COLO829 (cell line): ENCODE measurements around the gene ORM2.
A peak's percentile ranks its signal among the peaks of the same experiment; 100 is the strongest.
"Not testable (repeated sequence)": the region's sequence is repeated elsewhere in the genome, so short reads cannot be mapped to it uniquely, and the experiment has no call there.

ENCODE experiments used
- DNase-seq: peaks from one replicate; pipeline ENCODE4 v3.0.0; 2012; ENCODE audit warnings: low spot score

The ORM2 gene

DNA sequence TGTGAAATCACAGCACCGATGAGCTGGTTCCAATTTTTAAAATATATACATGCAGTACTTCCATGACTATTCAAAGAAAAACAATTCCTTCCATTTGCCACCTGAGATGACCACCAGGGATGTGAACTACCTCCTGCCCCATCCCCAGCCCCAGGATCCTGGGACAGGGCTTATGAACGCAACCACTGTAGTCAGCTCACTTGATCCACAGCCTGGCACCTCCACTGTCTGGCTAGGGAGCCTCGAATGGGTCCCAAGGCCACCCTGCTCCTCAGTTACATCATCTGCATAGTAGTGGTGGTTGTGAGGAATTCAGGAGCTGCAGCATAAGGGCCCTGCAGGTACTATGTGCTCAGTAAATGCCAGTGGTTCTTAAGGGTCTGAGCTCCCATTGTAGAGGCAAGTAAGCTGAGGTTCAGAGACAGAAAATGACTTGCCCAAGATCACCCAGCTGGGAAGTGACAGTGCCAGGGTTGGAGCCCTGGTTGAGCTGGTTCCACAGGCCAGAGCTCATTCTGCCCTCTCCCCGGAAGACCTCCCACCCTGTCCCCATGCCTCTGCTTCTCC lies 2.9 kb downstream of the ORM2 start:
- not testable (repeated sequence) for DNase-seq

DNA sequence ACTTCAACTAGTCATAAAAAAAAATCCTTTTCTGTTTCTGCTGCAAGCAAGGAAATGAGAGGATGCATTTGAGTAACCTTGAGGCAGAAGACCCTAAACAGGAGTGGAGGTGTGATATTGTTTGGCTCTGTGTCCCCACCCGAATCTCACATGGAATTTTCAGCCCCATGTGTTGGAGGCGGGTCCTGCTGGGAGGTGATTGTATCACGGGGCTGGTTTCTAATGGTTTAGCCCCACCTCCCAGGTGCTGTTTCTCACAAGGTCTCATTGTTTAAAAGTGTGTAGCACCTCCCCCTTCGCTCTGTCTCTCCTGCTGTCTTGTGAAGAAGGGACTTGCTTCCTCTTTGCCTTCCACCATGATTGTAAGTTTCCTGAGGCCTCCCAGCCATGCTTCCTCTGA lies 4.0 kb downstream of the ORM2 start:
- not testable (repeated sequence) for DNase-seq

DNA sequence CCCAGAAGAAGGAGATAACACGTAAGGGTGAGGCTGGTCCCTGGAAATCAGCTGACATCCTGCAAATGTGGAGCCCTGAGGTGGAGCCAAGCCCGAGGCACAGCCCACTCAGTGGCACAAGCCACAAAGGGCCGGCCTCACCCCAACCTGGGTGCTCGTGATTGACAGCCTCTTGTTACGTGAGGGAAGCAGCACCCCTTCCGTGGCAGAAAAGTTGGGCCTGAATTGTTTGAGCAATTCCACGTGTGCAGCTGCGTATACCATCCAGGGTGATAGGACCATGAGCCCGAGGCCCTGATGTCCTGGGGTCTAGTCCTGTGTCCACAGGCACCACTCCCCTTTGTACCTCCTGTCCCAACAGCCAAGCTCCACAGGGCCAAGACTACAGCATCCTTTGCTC lies 4.8 kb downstream of the ORM2 start:
- no peak for DNase-seq

DNA sequence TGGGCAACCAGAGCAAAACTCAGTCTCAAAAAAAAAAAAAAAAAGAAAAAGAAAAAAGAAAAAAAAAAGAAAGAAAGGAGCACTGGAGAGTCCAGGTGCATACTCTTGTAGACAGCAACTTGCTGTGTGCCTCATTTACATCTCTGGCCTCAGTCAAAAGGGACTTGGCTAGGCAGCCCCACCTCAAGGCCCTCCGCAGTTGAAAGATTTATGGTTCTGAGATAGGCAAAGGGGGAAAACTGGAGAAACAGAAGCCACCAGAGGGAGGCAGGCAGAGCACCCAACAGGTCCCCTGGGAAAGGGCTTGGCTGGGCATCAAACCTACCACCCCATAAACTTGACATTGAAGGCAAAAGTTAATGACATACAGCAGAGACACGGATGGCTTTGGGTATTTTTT lies 6.1 kb downstream of the ORM2 start:
- DNase-seq, result no peak

DNA sequence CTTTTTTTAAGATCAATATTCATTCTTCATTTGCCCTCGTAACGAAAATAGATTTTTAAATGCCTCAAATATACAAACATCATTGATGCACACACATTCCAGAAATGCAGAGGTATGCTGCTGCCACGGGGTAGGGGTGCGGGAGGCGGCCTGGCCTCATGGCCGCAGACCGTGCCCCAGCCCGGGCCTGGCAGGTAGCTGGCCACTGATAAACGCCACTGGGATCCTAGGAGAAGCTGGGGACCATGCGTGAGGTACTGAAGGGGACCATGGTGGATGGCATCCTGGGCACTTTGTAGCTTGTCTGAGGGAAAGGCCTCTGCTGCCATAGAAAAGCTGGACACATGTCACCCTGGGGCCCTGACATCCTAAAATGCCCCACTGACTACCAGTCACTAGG lies 6.5 kb downstream of the ORM2 start:
- no peak for DNase-seq

DNA sequence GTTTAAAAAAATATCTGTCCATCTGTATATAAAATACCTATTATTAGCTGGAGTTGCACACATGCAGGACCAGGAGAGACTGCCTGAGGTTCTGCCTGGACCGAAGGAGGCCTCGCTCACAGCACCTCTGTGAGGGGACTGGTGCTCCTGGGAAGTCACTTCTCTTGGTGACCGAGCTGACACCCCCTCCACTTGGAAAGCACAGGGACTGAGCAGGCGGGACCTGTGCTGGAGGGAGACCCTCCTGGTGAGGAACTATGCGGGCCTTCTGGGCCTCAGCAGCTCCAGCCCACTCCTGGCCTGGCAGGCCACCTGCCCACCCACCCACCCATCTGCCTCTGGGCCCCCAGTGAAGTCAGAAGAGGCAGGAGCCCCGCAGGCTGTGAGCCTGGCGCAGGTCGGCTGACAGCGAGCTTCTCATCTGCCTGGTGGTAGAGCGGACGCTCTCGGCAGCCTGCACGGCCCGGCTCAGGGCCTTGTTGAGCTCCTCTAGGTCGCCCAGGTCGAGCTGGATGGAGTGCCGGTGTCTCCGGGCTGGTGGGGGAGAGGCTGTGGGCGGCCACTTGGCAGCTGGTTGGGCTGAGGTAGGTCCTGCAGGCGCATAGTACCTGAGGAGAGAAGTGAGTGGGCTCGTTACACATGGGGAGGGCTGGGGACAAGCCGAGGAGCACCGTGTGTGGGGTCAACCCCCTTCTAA lies 7.2 kb downstream of the ORM2 start:
- DNase-seq, result no peak

DNA sequence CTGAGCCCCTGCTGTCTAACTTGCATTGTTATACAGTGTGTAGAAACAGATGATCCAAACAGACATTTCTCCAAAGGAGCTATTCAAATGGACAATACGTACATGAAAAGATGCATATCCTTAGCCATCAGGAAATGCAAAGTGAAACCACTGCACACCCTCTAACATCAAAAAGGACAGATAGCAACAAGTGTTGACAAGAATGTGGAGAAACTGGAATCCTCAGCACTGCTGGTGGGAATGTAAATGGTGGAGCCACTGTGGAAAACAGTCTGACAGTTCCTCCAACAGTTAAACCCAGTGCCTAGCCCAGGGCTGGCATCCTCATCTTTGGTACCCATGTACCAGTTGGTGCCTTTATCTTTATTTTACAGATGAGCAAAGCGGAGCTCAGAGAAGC lies 8.5 kb downstream of the ORM2 start:
- no peak for DNase-seq

DNA sequence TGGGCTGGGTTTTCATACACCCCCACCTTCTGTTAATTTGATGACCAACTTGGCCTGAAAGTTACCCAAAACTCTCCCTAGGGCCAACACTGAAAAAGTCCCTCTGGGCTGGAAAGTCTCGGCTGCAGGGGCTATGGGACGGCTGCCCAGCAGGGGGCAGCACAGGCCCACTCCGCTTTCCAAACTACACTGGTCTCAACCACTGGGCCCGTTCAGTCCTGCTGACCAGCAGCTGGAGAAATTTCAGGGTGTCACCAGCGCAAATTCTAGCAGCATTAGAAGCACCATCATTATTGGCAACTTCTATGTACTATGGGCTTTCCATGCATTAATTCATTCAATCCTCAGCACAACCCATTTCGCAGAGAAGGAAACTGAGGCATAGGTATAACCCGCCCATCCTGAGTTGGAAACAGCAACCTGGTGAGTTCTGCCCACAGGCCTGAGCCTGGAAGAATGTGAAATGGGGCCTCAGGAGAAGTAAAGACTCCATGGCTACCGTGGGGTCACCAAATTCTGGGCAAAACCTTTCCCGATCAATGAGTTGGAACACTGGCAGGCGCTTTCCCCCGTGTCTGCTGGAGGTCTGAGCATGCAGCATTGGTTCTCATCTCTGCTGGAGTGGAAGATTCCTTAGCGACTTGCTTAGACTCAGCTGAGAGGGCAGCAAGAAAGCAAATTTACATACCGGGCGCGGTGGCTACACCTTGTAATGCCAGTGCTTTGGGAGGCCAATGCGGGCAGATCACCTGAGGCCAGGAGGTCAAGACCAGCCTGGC lies 9.7 kb downstream of the ORM2 start:
- peak; percentile 88 for DNase-seq

DNA sequence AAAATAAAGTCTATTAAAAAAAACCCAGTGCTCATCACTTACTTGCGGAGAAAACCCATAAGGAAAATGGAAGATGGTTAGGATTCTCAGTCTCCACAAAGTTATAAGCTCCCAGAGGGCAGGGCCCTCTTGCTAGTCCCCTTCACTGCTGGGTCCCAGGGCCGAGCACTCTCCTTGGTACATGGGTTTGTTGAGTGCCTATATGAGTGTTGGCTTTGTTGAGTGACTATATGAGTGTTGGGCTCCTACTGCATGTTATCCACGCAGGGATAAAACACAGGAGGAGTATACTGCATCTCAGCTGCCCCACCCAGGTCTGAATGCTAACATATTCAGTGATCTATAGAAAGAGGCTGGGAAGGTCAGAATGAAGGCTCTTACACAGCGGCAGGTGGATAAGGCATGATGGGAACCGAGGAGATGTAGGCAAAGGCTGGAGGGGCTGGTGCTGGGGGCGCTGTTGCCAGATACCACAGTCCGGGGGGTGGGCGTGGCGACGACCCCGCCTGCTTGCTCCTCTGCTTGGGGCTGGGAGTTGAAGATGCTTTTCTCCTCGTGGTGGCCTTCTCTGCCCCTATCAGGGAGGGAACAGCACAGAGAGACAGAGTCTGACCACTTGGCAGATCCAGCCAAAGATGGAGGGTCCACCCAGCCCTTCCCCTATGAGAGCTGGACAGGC lies 11.6 kb downstream of the ORM2 start:
- no peak for DNase-seq

DNA sequence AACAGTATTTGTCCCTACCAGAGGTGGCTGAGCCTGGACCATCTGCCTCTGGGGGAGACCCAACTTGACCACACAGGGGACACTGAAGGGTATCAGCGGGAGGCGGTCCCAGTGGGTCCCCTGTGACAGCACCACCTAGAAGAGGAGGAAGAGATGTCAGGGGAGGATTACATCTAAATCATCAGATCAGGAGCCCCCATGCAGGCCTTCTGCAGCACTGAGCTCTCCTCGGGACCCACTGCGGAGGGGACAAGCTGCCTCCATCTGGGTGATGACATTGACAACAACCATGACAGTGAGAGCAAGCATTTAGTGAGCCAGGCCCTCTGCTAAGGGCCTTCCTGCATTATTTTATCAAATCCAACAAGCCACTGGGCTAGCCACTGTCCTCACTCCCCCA lies 12.3 kb downstream of the ORM2 start:
- DNase-seq, result no peak

DNA sequence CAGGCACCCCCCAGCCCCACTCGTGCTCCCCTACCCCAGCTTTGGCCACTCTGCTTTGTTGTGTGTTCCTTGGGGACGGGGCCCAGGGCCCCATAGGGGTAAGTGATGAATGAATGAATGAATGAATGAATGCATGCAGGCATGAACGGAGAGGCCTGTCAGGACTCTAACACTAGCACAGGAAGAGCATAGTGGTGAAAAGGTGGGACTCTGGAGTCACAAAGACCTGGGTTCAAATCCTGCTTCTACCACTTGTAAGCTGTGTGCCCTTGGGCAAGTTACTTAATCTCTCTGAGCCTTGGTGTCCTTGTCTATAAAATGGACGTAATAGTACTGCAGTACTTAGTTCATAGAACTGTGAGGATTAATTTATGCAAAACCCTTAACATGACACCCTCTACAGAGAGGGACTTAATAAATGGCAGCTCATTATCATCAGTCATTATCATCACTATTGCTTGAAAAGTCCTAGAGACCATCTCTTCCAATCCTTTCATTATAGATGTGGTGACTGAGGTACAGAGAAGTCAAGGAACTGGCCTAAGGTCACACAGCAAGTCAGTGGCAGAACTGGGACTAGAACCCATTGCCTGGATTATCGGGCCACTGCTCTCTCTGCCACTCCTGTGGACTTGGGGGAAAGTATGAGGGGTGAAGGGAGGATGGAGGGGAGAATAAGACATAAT lies 13.2 kb downstream of the ORM2 start:
- no peak for DNase-seq

DNA sequence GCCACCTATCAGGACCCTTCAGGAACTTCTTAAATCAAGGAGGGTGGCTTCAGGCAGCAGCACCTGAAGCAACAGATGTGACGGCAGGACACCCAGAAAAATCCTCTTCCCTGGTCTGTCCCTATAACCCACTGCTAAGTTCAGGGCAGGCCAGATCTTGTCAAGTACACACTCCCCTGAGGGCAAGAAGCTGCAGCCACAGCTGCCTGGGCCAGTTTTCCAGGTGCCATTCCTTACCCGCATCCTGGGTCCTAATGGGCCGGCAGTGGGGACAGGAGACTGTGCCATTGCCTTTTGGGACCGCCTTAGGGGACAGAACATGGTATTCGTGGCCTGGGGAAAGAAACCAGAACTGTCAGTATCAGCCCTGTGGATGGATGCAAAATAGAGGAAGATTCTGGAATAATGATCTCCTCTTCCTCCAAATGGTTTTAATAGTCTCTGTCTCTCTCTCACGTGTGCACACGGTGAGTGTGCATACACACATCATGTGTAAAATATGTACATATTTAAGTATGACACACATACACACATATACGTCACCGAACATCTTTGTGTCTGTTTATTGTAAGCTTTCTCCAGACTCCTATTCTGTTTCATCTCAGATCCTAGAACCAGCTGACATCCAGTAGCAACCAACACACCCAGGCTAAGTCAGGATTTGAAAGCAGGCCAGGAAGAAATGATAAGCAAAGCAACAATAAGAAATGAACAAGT lies 14.0 kb downstream of the ORM2 start:
- DNase-seq, result no peak

DNA sequence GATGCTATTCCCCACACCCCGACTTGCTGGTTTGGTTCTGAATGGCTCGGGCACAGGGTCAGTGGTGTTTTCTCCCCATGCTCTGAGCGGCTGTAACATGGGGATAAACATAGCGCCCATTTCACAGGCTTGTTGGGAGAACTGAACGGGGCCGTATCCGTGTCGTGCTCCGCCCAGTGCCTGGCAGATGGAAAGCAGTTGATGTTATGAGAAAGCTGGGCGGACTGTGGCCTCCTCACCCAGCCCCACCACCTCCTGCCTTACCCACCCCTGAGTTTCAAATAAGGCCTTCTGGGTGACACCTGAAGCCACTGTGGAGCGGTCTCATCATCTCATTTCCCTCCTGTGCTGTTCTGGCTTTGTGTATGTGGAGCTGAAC lies 14.5 kb downstream of the ORM2 start:
- DNase-seq, result no peak

DNA sequence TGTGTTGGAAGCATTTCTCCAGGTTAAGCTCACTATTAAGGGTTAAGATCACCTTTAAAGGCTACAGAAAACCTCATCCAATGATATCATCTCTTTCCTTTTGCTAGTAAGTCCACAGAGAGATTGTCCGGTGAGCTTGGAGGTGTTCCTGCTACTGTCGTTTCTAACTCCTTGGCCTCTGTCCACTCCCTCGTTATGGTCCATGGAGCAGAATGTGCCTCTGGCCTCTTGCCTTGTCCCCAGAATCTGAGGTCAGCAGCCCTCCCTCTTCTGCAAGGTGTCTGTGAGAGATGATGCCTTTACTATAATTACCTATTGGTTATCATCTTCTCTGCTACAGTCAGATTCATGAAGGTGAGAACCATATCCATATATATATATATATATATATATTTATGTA lies 15.0 kb downstream of the ORM2 start:
- no peak for DNase-seq

DNA sequence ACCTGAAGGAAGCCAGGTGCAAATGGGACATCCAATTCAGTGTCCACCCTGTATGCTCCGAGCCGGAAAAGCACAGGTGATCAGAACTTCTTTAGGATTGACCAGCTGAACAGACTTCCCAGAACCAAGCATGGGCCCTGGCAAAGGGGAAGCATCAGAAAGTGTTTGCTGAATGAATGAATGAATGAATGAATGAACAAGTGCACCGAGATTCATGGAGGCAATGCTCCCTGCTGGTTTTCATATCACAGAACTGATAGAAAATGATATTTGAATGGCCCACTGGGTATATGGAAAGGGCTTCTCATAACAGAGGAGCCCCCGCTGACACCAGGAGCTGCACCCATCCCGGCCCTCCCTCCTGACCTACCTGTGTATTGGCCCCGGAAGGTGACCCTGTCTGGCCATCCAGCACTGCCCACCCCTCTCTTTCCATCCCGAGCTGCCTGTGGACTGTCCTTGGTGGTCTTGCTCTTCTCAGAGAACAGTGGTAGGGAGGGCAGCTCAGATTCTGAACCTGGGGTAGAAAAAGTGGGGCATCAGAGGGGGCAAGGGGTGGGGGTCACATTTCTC lies 15.9 kb downstream of the ORM2 start:
- DNase-seq, result no peak

DNA sequence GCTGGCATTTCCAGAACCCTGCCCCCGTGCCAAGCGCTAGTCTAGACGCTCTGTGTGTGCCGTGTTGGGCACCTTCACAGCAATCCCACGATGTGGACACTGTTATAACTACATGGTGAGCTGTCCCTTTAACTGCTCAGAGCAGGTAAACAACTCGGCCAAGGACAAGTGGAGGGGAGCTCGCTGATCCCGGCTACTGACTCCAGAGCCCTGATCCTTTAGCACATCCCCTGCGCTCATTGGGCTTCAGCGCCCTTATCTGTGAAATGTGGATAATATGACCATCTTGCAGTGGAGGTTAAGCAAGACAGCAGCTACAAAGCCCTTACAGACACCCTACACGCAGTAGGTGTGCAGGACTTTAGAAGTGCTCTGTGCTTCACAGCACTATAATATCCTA lies 16.5 kb downstream of the ORM2 start:
- no peak for DNase-seq

DNA sequence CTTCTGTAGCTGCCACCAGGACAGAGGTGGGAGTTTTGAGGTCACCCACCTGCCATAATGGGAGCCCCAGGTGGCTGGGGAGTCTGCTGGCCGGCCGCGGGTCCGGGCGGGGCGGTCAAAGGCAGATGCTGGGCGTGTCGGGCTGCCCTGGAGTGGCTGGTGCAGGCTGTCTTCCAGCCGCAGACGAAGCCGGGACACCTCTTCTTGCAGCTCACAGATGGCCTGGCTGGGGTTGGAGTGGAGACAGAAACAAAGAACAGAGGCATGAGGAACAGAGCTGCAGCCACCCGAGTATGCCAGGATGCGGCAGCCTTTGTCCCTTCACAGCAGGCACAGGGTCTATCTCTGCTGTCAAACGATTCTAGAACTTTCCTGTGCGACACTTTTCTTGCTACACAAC lies 18.0 kb downstream of the ORM2 start:
- no peak for DNase-seq

DNA sequence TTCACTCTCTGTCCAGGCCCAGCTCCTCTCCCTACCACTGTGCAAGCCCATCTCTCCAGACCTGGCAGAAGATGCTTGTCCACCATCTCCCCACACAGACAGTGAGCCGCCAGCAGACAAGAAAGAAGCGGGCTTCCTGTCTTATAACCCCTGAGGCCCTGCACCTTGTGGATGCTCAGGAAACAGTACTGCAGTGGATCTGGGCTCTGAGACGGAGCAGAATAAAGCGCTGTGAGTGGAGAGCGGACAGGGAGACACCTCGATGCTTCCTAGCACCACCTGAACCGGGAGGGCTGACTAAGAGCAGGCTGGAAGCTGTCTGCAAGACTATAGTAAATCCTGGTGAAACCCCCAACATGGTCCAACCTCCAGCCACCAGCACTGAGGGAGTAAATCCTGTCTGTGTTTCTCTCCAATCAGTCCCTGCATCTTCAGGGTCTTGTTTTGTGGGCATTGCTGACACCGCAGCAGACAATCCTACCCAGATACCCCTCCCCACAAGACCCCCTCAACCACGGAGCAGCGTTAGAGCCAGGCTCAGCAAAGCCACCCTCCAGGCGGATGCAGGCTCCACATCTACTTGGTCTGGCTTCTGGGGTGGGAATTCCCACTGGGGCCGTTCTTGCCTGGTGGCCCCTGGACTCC lies 18.7 kb downstream of the ORM2 start:
- DNase-seq, result no peak

DNA sequence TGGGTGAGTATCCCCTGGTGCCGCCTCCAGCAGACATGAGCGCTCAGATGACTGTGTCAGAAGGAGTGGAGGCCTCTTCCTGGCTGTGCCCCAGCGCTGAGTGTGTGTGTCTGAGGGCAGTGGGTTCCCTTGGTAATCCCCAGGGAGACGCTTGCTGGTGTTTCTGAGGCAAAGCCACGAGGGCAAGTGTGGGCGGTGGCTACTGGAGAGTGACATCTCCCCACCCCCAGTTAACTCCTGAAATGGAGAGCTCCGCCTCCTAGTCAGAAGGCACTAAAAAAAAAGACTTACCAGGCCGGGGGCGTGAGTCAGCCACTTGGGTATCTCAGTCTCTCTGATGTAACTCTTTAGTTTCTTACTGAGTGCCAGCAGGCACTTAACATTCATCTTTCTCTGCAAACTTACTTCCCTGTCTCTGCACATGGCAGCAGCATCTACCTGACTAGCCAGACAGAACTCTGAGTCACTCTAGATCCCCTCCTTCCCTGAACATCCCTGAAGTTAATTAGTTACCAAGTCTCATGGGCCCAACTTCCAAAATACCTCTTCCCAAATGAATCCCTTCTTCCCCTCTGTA lies 19.3 kb downstream of the ORM2 start:
- peak; percentile 98 for DNase-seq

DNA sequence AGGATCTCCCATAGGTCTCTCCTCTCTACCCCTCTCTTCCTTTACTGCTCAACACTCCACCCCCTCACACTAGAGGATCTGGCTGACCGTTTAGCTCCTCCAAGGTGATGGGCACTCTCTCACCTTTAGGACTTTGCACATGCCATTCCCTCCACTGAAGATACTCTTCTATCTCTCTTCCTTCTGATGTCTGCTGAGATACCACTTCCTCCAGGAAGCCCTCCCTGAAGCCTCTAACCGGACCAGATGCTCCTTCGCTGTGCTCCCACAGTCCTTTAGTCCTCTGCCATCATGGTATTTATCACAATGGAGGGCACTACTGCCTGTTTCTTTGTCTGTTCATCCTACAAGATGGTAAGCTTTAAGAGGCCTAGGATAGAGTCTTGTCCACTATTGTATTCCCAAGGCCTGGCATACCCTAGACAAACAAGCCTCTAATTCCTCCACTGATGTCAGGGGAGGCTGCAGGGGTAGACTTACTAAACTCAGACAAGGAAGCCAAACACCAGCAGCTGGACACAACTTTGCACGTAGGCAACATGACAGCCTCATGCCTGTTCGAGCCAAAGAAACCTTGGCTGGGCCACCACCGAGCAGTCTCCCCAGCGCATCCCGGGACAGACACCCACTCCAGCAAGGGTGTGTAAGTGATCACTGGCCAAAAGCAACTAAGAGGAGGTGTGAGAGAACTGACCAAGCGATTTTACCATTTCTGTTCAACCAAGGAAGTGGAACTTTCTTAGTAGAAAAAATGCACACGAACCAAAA lies 20.2 kb downstream of the ORM2 start:
- DNase-seq, result no peak
